ENCODE data around the gene FBXO38.

The FBXO38 gene

GRCh38 chr5:148452499-148453193 lies 68.9 kb downstream of the FBXO38 start:
- Mint-ChIP-seq H3K4me3 (no peak overlapping the region), H3K9me3 (no peaks in the 10 kb centered on the region), H3K27ac (no peak overlapping the region), H3K27me3 (ENCODE audit: low read depth) (no peaks in the 10 kb centered on the region), H3K36me3 (ENCODE audit: low read depth) (no peaks in the 10 kb centered on the region), H3K4me1 (no peaks in the 10 kb centered on the region)
- no peak for TF ChIP-seq CTCF (IDR thresholded peaks at IDR 0.05; ENCODE audit: unreplicated experiment in 3 of 3)

- Mint-ChIP-seq H3K27me3 (ENCODE audit: low read depth) (peaks cover 4% of the 10 kb centered on the region), H3K36me3 (ENCODE audit: low read depth) (no peaks in the 10 kb centered on the region), H3K4me1 (no peaks in the 10 kb centered on the region), H3K4me3 (no peak overlapping the region), H3K9me3 (no peaks in the 10 kb centered on the region), H3K27ac (no peak overlapping the region)
- no peak for TF ChIP-seq CTCF (IDR thresholded peaks at IDR 0.05; ENCODE audit: unreplicated experiment in 3 of 3)
Observed at GRCh38 chr5:148454576-148454975, 70.8 kb downstream of the FBXO38 start.

GRCh38 chr5:148455185-148455584 lies 71.4 kb downstream of the FBXO38 start:
- peaks cover 9% of the 10 kb centered on the region for H3K27me3 Mint-ChIP-seq (ENCODE audit: low read depth)
- no peaks in the 10 kb centered on the region for H3K36me3 Mint-ChIP-seq (ENCODE audit: low read depth)
- no peak overlapping the region for H3K4me3 Mint-ChIP-seq
- no peak for TF ChIP-seq CTCF (IDR thresholded peaks at IDR 0.05; ENCODE audit: unreplicated experiment in 3 of 3)
- no peak overlapping the region for H3K27ac Mint-ChIP-seq
- H3K9me3 Mint-ChIP-seq, result no peaks in the 10 kb centered on the region
- H3K4me1 Mint-ChIP-seq, result no peaks in the 10 kb centered on the region

- Mint-ChIP-seq H3K36me3 (ENCODE audit: low read depth) (no peaks in the 10 kb centered on the region), H3K4me1 (no peaks in the 10 kb centered on the region), H3K9me3 (no peaks in the 10 kb centered on the region), H3K27ac (no peak overlapping the region), H3K27me3 (ENCODE audit: low read depth) (peaks cover 9% of the 10 kb centered on the region), H3K4me3 (no peak overlapping the region)
- peak; percentile 36 to 41 (median 41) for TF ChIP-seq CTCF (IDR thresholded peaks at IDR 0.05; ENCODE audit: unreplicated experiment in 3 of 3)
Observed at GRCh38 chr5:148457183-148457620, 73.4 kb downstream of the FBXO38 start.

GRCh38 chr5:148458036-148458888 lies 74.5 kb downstream of the FBXO38 start:
- TF ChIP-seq CTCF (IDR thresholded peaks at IDR 0.05; ENCODE audit: unreplicated experiment in 3 of 3), result no peak
- Mint-ChIP-seq H3K27ac (no peak overlapping the region), H3K9me3 (no peaks in the 10 kb centered on the region), H3K27me3 (ENCODE audit: low read depth) (peaks cover 9% of the 10 kb centered on the region), H3K4me3 (no peak overlapping the region), H3K36me3 (ENCODE audit: low read depth) (no peaks in the 10 kb centered on the region), H3K4me1 (no peaks in the 10 kb centered on the region)
